Measurements from ENCODE around the gene CACNB2.
A peak's percentile ranks its signal among the peaks of the same experiment; 100 is the strongest.
"Not testable (repeated sequence)": the region's sequence is repeated elsewhere in the genome, so short reads cannot be mapped to it uniquely, and the experiment has no call there.

The CACNB2 gene

GRCh38 chr10:18436902-18437301 lies 296.7 kb downstream of the CACNB2 start:
- no peak for ATAC-seq (replicated peaks)

GRCh38 chr10:18437486-18437885 lies 297.3 kb downstream of the CACNB2 start:
- no peak for ATAC-seq (replicated peaks)
- H3K27me3 Mint-ChIP-seq: no peaks in the 10 kb centered on the region
- no peak overlapping the region for H3K4me3 Mint-ChIP-seq
- no peaks in the 10 kb centered on the region for H3K4me1 Mint-ChIP-seq
- peaks cover 0 to 3% of the 10 kb centered on the region in 2 donors for H3K9me3 Mint-ChIP-seq
- H3K27ac Mint-ChIP-seq: no peak overlapping the region
- DNase-seq: no peak
- H3K36me3 Mint-ChIP-seq: no peaks in the 10 kb centered on the region

More at GRCh38 chr10:18436902-18437301, 296.7 kb downstream of the CACNB2 start:
- no peaks in the 10 kb centered on the region for H3K36me3 Mint-ChIP-seq
- no peak for DNase-seq
- peaks cover 0 to 3% of the 10 kb centered on the region in 2 donors for H3K9me3 Mint-ChIP-seq
- no peaks in the 10 kb centered on the region for H3K4me1 Mint-ChIP-seq
- H3K27me3 Mint-ChIP-seq: no peaks in the 10 kb centered on the region
- H3K4me3 Mint-ChIP-seq: no peak overlapping the region
- no peak overlapping the region for H3K27ac Mint-ChIP-seq

DNA sequence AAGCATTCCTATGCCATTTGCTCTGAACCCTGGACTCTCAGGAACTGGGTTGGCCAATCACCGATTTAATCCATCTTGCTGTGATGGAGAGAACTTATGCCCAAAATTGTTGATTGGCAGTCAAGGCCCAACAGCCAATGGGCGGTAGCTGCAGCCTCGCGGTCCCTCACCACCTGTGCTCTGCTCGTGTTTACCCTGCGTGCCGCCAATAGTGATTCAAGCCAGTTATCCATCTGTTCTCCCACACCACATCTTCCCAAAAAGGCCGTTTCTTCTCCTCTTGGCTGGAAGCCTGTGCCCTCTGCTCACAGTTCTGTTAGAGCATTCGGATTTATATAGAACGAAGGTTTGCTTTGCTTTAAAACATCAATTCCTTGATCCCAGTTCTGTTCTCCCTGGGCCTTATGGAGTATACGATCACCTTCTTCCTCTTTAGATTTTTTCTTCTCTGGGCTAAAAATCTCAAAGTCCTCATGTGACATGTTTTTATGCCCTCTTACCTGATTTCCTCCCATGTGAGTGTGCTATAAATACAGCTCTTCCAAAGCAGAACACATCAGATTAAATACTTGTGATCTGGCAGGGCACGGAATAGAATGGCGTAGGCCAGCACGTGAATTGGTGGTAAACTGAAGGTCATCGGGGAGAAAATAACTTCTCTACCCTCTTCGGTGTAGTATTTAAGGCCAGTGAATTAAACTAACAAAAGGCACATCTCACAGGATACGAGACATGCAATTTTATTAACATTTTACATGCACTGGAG lies 298.3 kb downstream of the CACNB2 start:
- ATAC-seq (replicated peaks) (no peak), DNase-seq (no peak)
- H3K36me3 Mint-ChIP-seq: no peaks in the 10 kb centered on the region
- no peaks in the 10 kb centered on the region for H3K27me3 Mint-ChIP-seq
- peaks cover 0 to 3% of the 10 kb centered on the region in 2 donors for H3K9me3 Mint-ChIP-seq
- H3K4me3 Mint-ChIP-seq: no peak overlapping the region
- no peaks in the 10 kb centered on the region for H3K4me1 Mint-ChIP-seq
- no peak overlapping the region for H3K27ac Mint-ChIP-seq

DNA sequence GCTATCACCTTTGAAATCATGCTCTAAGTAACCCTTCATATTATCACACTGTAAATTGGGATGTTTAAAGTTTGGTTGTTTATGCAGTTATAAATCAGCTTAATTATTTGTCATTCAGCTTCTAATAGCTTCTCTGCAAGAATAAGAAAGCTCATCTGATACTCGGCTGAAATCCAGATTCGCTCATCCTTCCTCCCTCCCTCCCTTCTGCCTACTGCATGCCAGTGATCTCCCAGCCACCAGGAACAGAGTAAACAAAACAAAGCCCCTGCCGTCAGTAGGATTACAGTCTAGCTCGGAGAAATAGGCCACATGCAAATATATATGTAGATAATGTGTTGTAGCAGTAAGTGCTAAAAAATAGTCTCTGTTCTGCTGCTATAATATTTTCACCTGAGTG lies 299.4 kb downstream of the CACNB2 start:
- DNase-seq: no peak
- ATAC-seq (replicated peaks): no peak
- Mint-ChIP-seq H3K4me3 (no peak overlapping the region), H3K27ac (no peak overlapping the region), H3K4me1 (no peaks in the 10 kb centered on the region), H3K36me3 (no peaks in the 10 kb centered on the region), H3K9me3 (peaks cover 0 to 3% of the 10 kb centered on the region in 2 donors), H3K27me3 (no peaks in the 10 kb centered on the region)

DNA sequence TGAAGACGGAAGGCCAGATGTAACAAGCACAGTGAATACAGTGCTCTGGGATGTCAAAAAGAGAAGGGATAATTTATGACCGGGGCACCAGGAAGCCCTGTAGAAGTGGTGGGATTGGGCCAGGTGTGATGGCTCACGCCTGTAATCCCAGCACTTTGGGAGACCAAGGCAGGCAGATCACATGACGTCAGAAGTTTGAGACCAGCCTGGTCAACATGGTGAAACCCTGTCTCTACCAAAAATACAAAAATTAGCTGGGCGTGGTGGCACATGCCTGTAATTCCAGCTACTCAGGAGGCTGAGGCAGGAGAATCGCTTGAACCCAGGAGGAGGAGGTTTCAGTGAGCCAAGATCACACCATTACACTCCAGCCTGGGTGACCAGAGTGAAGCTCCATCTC lies 305.4 kb downstream of the CACNB2 start:
- not testable (repeated sequence) for ATAC-seq (replicated peaks); H3K27ac Mint-ChIP-seq; H3K27me3 Mint-ChIP-seq; H3K9me3 Mint-ChIP-seq; H3K4me3 Mint-ChIP-seq; H3K4me1 Mint-ChIP-seq; H3K36me3 Mint-ChIP-seq; DNase-seq

DNA sequence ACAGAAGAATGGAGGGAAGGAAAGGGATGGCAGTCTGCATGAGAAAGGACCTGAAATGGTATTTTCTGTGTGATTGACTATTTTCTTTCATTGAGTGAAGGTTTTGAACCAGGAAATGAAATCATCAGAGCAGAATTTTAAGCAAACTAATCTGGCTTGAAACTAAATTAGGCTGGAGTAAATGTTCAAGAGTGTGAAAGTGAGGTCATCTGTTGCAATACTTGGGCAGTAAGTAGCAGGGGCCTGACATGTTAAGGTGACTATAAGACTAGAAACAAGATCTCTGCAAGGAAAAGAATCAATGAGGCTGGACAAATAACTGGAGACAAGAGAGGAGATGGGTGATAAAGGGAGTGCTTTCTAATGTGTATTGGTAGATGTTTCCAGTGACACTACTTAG lies 306.0 kb downstream of the CACNB2 start:
- no peak for DNase-seq
- Mint-ChIP-seq H3K9me3 (no peaks in the 10 kb centered on the region), H3K27ac (no peak overlapping the region), H3K36me3 (no peaks in the 10 kb centered on the region), H3K27me3 (peaks cover 0 to 3% of the 10 kb centered on the region in 2 donors), H3K4me3 (no peak overlapping the region), H3K4me1 (peaks cover 0 to 3% of the 10 kb centered on the region in 2 donors)
- no peak for ATAC-seq (replicated peaks)

DNA sequence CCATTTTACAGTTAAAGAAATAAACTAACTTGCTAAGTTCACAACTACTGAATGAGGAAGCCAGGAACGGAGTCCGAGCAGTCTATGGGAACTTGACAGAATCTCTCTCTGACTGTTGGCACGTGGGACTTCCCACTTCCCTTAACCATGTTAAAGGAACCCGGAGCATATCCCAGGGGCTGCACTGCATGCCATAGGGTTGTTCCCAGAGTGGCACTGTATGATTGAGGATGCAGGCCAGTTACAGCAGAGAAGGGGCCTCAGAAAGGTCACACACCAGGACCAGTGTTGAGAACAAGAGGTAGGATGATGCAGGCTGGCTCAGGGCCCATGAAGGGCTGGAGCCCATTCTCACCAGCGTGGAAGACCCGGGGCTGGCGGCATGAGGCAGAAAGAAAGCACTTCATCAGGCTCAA lies 309.4 kb downstream of the CACNB2 start:
- no peak overlapping the region for H3K4me3 Mint-ChIP-seq
- DNase-seq (no peak), ATAC-seq (replicated peaks) (peak; percentile 22 to 60)
- H3K4me1 Mint-ChIP-seq: peaks cover 0 to 3% of the 10 kb centered on the region in 2 donors
- H3K36me3 Mint-ChIP-seq: no peaks in the 10 kb centered on the region
- H3K9me3 Mint-ChIP-seq: no peaks in the 10 kb centered on the region
- H3K27ac Mint-ChIP-seq: no peak overlapping the region
- H3K27me3 Mint-ChIP-seq: peaks cover 0 to 3% of the 10 kb centered on the region in 2 donors

DNA sequence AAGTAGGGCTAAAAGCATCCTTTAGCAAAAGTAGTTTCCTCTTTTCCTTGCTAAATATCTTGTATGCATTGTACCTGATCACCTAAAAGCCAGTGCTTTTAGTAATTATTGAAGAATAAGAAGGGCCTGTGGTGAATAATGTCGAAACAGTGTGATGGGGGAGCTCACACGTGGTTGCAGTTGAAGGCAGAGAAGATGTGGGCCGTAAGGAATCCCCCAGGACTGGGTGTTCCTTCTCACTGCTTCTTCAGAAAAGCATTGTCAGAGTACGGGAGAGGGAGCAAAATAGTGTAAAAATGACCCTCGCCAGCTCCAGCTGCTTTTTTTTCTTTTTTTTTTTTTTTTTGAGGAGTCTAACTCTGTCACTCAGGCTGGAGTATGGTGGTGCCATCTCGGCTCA lies 310.1 kb downstream of the CACNB2 start:
- peak; percentile 49 to 66 for ATAC-seq (replicated peaks)
- Mint-ChIP-seq H3K27ac (no peak overlapping the region), H3K4me1 (peaks cover 5% of the 10 kb centered on the region in 2 donors), H3K27me3 (peaks cover 0 to 3% of the 10 kb centered on the region in 2 donors), H3K9me3 (no peaks in the 10 kb centered on the region), H3K36me3 (no peaks in the 10 kb centered on the region), H3K4me3 (no peak overlapping the region)
- DNase-seq: no peak

DNA sequence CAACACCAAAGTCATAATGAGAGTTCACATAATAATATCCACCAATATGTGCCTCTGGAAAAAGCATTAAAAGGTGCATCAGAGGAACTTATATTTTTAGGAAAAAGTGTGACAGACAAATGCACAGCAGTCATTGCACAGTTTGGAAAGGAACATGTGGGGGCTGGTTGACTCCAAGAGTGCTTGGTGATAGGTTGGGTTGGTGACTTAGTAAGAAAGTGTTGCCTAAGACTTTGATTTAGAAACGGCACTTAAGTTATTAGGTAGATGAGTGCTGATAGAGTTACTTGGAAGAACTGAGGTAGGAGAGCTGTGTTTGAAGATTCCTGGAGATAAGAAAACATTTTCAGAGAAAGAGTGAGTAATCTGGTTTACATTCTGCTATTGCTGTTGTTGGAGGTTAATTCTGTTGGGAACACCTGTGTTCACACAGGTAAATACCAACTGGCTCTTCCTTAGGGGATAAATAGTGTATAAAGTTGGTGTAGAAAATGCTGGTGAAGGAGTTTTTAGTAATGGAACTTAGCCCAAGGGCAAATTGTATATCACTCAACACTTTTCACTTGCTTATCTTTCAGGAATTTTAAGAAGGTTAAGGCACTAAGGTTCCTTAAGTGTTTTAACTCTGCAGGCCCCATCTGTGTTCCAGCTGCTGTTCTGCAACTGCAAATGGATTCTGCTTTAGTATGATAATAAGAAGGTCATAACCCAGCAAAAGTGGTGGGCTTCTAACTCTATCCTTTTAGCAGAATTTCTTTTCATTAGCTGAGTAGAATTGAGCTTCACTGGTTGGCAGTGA lies 315.1 kb downstream of the CACNB2 start:
- Mint-ChIP-seq H3K4me3 (no peak overlapping the region), H3K36me3 (no peaks in the 10 kb centered on the region), H3K27me3 (no peaks in the 10 kb centered on the region), H3K9me3 (peaks cover 0 to 3% of the 10 kb centered on the region in 2 donors), H3K4me1 (peaks cover 6 to 21% of the 10 kb centered on the region in 2 donors), H3K27ac (no peak overlapping the region)
- DNase-seq (no peak), ATAC-seq (replicated peaks) (no peak)

DNA sequence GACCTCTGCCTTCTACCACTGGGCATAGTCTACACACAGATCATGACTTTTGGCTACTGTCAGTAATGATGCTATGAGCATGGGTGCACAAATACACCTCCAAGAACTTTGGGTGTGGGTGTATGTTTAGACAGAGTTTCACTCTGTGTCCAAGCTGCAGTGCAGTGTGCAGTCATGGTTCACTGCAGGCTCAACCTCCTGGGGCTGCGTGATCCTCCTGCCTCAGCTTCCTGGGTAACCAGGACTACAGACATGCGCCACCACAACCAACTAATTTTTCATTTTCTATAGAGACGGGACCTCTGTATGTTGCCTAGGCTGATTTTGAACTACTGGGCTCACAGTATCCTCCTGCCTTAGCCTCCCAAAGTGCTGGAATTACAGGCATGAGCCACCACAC lies 316.8 kb downstream of the CACNB2 start:
- Mint-ChIP-seq H3K27ac (no peak overlapping the region), H3K4me3 (no peak overlapping the region), H3K36me3 (no peaks in the 10 kb centered on the region), H3K9me3 (peaks cover 0 to 3% of the 10 kb centered on the region in 2 donors), H3K4me1 (peaks cover 6 to 21% of the 10 kb centered on the region in 2 donors), H3K27me3 (no peaks in the 10 kb centered on the region)
- peak; percentile 8 for DNase-seq
- ATAC-seq (replicated peaks): peak; percentile 95 to 97

DNA sequence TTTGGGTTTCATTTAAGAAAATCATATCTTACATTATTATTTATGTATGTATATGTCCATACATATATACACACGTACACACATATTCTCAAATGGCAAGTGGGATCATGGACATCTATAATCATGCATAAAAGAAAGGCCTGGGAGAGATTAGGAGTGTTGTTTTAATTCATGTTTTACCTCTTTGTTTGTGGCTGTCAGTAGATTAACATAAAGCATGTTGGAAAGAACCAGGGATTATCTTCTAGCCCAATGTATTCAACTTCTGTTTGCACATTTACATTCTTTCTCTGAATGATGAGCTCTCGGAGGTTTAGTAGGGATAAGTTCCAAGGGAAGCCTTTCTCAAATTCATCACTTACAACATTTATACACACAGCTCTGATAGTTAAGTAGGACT lies 319.8 kb downstream of the CACNB2 start:
- peaks cover 0 to 3% of the 10 kb centered on the region in 2 donors for H3K9me3 Mint-ChIP-seq
- DNase-seq (no peak), ATAC-seq (replicated peaks) (no peak)
- no peak overlapping the region for H3K4me3 Mint-ChIP-seq
- peaks cover 6 to 19% of the 10 kb centered on the region in 2 donors for H3K4me1 Mint-ChIP-seq
- H3K27me3 Mint-ChIP-seq: no peaks in the 10 kb centered on the region
- no peaks in the 10 kb centered on the region for H3K36me3 Mint-ChIP-seq
- no peak overlapping the region for H3K27ac Mint-ChIP-seq

DNA sequence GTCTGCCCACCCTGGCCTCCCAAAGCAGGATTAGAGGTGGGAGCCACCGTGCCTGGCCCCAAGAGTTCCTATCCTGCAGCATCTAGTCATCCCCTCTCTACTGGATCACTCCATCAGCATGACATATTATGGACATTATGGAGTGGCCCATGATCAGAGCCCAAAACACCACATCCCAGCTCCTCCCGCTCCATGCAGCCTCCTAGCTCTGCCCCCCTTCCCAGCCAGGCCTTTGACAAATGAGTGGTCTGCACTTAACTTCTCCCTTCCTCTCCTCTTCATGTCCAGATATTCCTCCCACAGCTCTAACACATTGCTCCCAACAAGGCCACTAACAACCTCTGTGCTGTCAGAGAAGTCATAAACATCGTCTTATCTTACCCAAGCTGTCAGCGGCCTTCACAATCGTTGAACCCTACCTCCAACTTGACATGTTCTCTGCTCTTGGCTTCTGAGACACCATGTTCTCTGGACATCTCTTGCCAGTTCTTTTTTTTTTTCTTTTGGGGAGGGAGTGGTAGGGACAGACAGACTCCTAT lies 323.5 kb downstream of the CACNB2 start:
- Mint-ChIP-seq H3K36me3 (no peaks in the 10 kb centered on the region), H3K4me1 (no peaks in the 10 kb centered on the region)

GRCh38 chr10:18469125-18469524 lies 328.9 kb downstream of the CACNB2 start:
- Mint-ChIP-seq H3K27ac (no peak overlapping the region), H3K36me3 (no peaks in the 10 kb centered on the region), H3K9me3 (no peaks in the 10 kb centered on the region), H3K4me1 (peaks cover 4 to 11% of the 10 kb centered on the region in 2 donors), H3K27me3 (no peaks in the 10 kb centered on the region), H3K4me3 (no peak overlapping the region)
- no peak for DNase-seq
- no peak for ATAC-seq (replicated peaks)

More for the DNA sequence above, 323.5 kb downstream of the CACNB2 start:
- Mint-ChIP-seq H3K4me3 (no peak overlapping the region), H3K27me3 (no peaks in the 10 kb centered on the region), H3K9me3 (no peaks in the 10 kb centered on the region), H3K27ac (no peak overlapping the region)
- DNase-seq (no peak), ATAC-seq (replicated peaks) (no peak)

DNA sequence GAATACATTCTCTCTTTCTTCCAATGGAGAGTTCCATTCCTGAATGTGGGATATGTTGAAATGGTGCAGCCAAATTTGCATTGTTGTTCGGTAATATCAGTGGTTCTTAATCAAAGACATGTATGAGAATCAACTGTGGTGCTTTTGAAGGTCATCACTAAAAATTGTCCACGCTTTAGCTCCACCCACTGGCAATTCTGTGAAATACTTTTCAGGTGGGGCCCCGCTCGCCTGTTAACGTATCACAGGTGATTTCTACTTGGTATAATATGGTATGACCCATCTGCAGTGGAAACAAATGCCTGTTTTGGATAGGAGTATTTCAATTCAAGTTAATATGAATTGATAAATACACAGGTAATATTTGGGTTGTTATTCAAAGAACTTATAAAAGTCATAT lies 332.8 kb downstream of the CACNB2 start:
- H3K27ac Mint-ChIP-seq: no peak overlapping the region
- ATAC-seq (replicated peaks) (no peak), DNase-seq (no peak)
- H3K36me3 Mint-ChIP-seq: no peaks in the 10 kb centered on the region
- H3K27me3 Mint-ChIP-seq: no peaks in the 10 kb centered on the region
- peaks cover 4 to 11% of the 10 kb centered on the region in 2 donors for H3K4me1 Mint-ChIP-seq
- H3K4me3 Mint-ChIP-seq: no peak overlapping the region
- H3K9me3 Mint-ChIP-seq: no peaks in the 10 kb centered on the region

Data from stimulated activated naive B cell treated with anti-CD40 and anti-IgM and Interleukin-4, amounts not matched to agents 10 μg/mL and 1 μg/mL and 100 μg/mL, for 72 hours (primary cell).